ENCODE measurements around the gene EXD1. TPM values are rescaled to one million over a fixed set of nuclear protein-coding genes. Genes with fewer than 3 reads are reported as not detected.

EXD1 gene
- total RNA-seq, 1 experiment from 2014 or later = not detected

- TF ChIP-seq CTCF (IDR thresholded peaks at IDR 0.05 in 2 of 3, conservative IDR thresholded peaks at IDR 0.05 in 1 of 3; ENCODE audit: borderline replicate concordance in 1 of 3, insufficient read depth in 1 of 3, low read depth in 2 of 3, low read length in 2 of 3) (no peak), JUND (IDR thresholded peaks at IDR 0.05) (no peak)
- TF ChIP-seq, protein P1, sequence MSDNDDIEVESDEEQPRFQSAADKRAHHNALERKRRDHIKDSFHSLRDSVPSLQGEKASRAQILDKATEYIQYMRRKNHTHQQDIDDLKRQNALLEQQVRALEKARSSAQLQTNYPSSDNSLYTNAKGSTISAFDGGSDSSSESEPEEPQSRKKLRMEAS (IDR thresholded peaks at IDR 0.05) = no peak
Measured at GRCh38 chr15:41154412-41154811, 76.1 kb downstream of the EXD1 start (continued).

DNA sequence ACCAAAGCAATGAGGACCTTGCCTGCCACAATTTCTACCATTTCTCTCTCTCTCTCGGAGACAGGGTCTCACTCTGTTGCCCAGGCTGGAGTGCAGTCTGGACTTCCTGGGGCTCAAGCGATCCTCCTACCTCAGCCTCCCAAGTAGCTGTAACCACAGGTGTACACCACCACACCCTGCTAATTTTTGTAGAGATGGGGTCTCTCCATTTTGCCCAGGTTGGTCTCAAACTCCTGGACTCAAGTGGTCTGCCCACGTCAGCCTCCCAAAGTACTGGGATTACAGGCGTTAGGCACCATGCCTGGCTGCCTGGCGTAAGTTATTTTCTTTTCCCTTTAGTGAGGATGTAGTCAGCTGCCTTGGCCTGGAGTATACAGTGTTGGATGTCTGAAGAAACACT, 76.8 kb downstream of the EXD1 start:
- H3K9ac ChIP-seq (ENCODE audit: low read length) = no peak overlapping the region
- DNase-seq (ENCODE audit: low read depth, low spot score) (no peak), ATAC-seq (no peak)
- H4K20me1 ChIP-seq (ENCODE audit: insufficient read depth) = no peaks in the 10 kb centered on the region
- ChIA-PET POLR2A (interaction anchor here (0.6 to 0.9 kb wide), 2 partner anchors 201 to 225 kb away, joined by 3 read pairs; partner anchors contain the start of genes CHAC1 and DLL4), RAD21 (ENCODE audit: low non-redundant PET in 1 of 2, low total read pairs in 2 of 2, uncharacterized antibody in 2 of 2, unreplicated experiment in 2 of 2) (no interaction called here), CTCF (no interaction called here)
- no peak for TF ChIP-seq SP1 (IDR thresholded peaks at IDR 0.05; ENCODE audit: low read depth)
- no peak for TF ChIP-seq JUND (IDR thresholded peaks at IDR 0.05)
- TF ChIP-seq POLR2A (IDR thresholded peaks at IDR 0.05; ENCODE audit: borderline replicate concordance, extremely low read depth, insufficient read depth, insufficient read length) = no peak
- TF ChIP-seq EZH2 (IDR thresholded peaks at IDR 0.05) = no peak
- TF ChIP-seq CTCF (IDR thresholded peaks at IDR 0.05 in 2 of 3, conservative IDR thresholded peaks at IDR 0.05 in 1 of 3; ENCODE audit: borderline replicate concordance in 1 of 3, insufficient read depth in 1 of 3, low read depth in 2 of 3, low read length in 2 of 3) = no peak
- TF ChIP-seq, protein P1 (IDR thresholded peaks at IDR 0.05) = no peak
- no peak for TF ChIP-seq CEBPB (IDR thresholded peaks at IDR 0.05; ENCODE audit: low read depth)
- TF ChIP-seq, protein P2, sequence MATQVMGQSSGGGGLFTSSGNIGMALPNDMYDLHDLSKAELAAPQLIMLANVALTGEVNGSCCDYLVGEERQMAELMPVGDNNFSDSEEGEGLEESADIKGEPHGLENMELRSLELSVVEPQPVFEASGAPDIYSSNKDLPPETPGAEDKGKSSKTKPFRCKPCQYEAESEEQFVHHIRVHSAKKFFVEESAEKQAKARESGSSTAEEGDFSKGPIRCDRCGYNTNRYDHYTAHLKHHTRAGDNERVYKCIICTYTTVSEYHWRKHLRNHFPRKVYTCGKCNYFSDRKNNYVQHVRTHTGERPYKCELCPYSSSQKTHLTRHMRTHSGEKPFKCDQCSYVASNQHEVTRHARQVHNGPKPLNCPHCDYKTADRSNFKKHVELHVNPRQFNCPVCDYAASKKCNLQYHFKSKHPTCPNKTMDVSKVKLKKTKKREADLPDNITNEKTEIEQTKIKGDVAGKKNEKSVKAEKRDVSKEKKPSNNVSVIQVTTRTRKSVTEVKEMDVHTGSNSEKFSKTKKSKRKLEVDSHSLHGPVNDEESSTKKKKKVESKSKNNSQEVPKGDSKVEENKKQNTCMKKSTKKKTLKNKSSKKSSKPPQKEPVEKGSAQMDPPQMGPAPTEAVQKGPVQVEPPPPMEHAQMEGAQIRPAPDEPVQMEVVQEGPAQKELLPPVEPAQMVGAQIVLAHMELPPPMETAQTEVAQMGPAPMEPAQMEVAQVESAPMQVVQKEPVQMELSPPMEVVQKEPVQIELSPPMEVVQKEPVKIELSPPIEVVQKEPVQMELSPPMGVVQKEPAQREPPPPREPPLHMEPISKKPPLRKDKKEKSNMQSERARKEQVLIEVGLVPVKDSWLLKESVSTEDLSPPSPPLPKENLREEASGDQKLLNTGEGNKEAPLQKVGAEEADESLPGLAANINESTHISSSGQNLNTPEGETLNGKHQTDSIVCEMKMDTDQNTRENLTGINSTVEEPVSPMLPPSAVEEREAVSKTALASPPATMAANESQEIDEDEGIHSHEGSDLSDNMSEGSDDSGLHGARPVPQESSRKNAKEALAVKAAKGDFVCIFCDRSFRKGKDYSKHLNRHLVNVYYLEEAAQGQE (IDR thresholded peaks at IDR 0.05; ENCODE audit: low read depth) = no peak
- no peak for TF ChIP-seq ELF1 (IDR thresholded peaks at IDR 0.05; ENCODE audit: borderline replicate concordance, low read depth)
- TF ChIP-seq ZFX (IDR thresholded peaks at IDR 0.05) = no peak
- TF ChIP-seq EGR1 (IDR thresholded peaks at IDR 0.05; ENCODE audit: low read depth) = no peak
- no peak for TF ChIP-seq SIN3A (IDR thresholded peaks at IDR 0.05; ENCODE audit: low read depth)
- H3K36me3 ChIP-seq (ENCODE audit: control insufficient read depth in 1 of 2, insufficient read depth in 2 of 2, low read length in 2 of 2) = no peaks in the 10 kb centered on the region
- peaks cover 5 to 15% of the 10 kb centered on the region in 2 experiments; a peak in 3 of 4 replicates for H3K4me1 ChIP-seq (ENCODE audit: control insufficient read depth in 1 of 2, insufficient read depth in 2 of 2, low read length in 2 of 2)
- BruUV-seq (replicated peaks) = no TSS peak
- H3K79me2 ChIP-seq (ENCODE audit: insufficient read depth, low read length) = no peaks in the 10 kb centered on the region
- no peaks in the 10 kb centered on the region for H3K27me3 ChIP-seq (ENCODE audit: insufficient read depth, low read length)
- no peaks in the 10 kb centered on the region for H3K9me3 ChIP-seq (ENCODE audit: control insufficient read depth in 1 of 2, insufficient read depth in 1 of 2, low read depth in 1 of 2, low read length in 2 of 2)
- H3K27ac ChIP-seq (ENCODE audit: low read depth, low read length) = no peak overlapping the region
- no peak overlapping the region for H2AFZ ChIP-seq (ENCODE audit: low read depth, low read length, poor library complexity, severe bottlenecking)
- no peak overlapping the region for H3K4me2 ChIP-seq (ENCODE audit: low read length)
- no peaks in the 10 kb centered on the region for H3K9me2 ChIP-seq (ENCODE audit: insufficient read depth)
- intact Hi-C loops (cut with micrococcal nuclease) = no loop called here
- no peak overlapping the region for H3K4me3 ChIP-seq (replicated peaks in 1 of 2; ENCODE audit: low read depth in 1 of 2, low read length in 2 of 2)
